ENCODE measurements around the gene RFX4. TPM values are rescaled to one million over a fixed set of nuclear protein-coding genes. Genes with fewer than 3 reads are reported as not detected.
A peak's percentile ranks its signal among the peaks of the same experiment; 100 is the strongest.

The RFX4 gene
- total RNA-seq, 1 donor from 2014 or later = 53.8 TPM

DNA sequence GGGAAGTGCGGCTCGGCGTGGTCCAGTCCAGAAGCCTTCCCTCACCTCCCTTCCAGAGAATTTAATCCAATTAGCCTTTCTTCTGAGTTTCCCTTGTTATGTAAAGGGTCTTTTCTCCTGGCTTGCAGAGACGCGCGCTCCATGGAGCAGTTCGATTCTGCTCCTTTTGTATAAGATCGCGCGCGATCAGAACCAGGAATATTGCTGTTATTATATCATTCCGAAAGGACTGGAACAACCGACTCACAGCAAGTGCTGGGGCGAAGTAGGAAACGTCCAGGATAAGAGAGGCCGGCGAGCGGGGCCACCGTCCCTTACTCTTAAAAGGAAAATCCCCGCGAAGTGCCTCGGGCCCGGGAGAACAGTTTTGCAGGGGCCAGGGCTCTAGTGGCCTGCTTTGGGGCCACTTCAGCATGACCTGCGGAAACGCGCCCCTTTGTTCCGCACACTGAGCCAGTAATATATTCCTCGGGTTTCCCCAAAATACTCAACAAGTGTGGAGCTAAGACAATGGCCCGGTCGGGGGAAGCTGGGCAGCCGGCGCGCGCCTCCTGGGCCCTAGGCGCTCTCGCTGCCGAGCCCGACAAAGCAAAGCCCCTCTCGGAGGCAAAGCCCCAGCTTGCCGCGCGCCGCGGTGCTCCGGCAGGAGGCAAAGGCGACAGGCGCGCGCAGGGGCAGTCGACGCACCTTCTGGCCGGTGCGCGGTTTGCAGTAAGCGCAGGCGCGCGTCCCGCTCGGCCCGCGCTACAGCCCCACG lies 2.9 kb downstream of the RFX4 start:
- peak overlapping the region; percentile 100 for H3K4me3 Mint-ChIP-seq
- peaks cover 78% of the 10 kb centered on the region for H3K27me3 Mint-ChIP-seq (ENCODE audit: low read depth)
- no peaks in the 10 kb centered on the region for H3K36me3 Mint-ChIP-seq (ENCODE audit: low read depth)
- DNase-seq (ENCODE audit: low read depth, low spot score) = peak; percentile 35
- TF ChIP-seq, protein P1, sequence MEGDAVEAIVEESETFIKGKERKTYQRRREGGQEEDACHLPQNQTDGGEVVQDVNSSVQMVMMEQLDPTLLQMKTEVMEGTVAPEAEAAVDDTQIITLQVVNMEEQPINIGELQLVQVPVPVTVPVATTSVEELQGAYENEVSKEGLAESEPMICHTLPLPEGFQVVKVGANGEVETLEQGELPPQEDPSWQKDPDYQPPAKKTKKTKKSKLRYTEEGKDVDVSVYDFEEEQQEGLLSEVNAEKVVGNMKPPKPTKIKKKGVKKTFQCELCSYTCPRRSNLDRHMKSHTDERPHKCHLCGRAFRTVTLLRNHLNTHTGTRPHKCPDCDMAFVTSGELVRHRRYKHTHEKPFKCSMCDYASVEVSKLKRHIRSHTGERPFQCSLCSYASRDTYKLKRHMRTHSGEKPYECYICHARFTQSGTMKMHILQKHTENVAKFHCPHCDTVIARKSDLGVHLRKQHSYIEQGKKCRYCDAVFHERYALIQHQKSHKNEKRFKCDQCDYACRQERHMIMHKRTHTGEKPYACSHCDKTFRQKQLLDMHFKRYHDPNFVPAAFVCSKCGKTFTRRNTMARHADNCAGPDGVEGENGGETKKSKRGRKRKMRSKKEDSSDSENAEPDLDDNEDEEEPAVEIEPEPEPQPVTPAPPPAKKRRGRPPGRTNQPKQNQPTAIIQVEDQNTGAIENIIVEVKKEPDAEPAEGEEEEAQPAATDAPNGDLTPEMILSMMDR (conservative IDR thresholded peaks at IDR 0.05) = peak; percentile 13
- H3K4me1 Mint-ChIP-seq = peaks cover 52% of the 10 kb centered on the region
- H3K27ac Mint-ChIP-seq (ENCODE audit: unreplicated experiment) = peak overlapping the region; percentile 60
- no peaks in the 10 kb centered on the region for H3K9me3 Mint-ChIP-seq

DNA sequence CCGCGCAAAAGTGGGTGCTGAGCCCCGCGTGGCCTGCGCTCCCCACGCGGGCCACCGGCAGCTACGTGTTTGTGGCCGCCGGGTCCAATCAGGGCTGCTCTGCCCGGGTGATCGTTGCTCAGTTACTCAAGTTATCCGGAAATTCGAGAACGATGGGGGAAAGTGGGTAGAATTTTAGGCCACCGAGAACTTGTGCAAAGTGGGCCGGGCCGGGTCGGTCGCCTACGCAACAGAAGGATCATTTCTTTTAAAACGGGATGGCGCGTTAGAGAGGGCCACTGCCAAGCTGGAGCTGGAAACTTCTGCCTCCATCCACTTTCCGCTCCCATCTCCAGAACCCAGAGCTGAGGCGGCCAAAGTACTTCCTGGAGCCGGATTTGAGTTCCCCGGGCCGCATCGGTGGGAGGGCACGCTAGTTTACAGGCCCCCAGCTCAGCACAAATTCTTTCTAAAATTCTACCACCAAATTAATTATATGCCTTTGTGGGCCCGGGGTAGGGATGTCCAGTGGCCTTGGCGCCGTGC lies 3.5 kb downstream of the RFX4 start:
- H3K27ac Mint-ChIP-seq (ENCODE audit: unreplicated experiment) = peak overlapping the region; percentile 65
- TF ChIP-seq, protein P1 (conservative IDR thresholded peaks at IDR 0.05) = no peak
- no peaks in the 10 kb centered on the region for H3K9me3 Mint-ChIP-seq
- H3K4me1 Mint-ChIP-seq = peaks cover 52% of the 10 kb centered on the region
- peak overlapping the region; percentile 100 for H3K4me3 Mint-ChIP-seq
- peak; percentile 7 for DNase-seq (ENCODE audit: low read depth, low spot score)
- H3K36me3 Mint-ChIP-seq (ENCODE audit: low read depth) = no peaks in the 10 kb centered on the region
- peaks cover 74% of the 10 kb centered on the region for H3K27me3 Mint-ChIP-seq (ENCODE audit: low read depth)

DNA sequence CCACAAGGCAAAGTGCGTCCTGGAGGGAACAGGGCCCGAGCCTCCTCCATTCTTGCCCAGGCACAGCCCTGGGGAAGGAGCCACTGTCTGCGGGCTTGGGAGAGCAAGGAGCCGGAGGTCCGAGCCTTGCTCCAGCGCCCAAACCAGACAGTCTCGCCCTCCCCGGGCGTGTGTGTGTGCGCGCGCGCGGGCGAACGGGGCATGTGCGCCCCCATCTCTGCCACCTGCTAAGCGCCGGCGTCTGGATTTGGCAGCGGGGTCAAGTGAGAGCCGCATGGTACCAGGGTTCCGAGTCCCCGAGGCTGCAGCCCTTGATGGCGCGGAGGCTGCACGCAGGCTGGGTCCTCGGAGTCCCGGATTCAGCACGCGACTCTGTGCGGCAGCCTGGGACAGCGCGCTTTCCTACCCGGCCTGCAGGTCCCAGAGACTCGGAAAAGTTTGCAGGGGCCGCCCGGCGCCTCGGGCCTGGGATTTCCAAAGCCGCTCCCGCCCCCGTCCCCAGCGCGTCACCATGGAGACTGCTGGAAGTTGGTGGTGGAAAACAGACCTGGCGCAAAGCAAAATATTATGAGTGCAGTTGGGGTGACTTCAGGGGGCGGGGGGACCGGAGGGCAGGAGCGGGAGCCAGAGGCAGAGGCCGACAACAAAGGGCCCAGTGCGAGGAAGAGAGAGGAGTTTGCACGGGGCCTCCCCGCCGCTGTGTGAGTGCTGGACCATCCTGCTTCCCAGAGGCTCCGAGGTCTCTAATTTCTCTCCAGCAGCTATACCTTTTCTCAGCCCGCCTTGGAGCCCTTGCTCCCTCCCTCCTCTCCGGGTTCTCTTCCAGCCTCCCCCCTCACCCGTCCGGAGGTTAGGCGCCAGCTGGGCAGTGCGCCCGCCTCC lies 4.2 kb downstream of the RFX4 start:
- H3K4me1 Mint-ChIP-seq = peaks cover 54% of the 10 kb centered on the region
- peak overlapping the region; percentile 100 for H3K4me3 Mint-ChIP-seq
- TF ChIP-seq, protein P1 (conservative IDR thresholded peaks at IDR 0.05) = no peak
- H3K27me3 Mint-ChIP-seq (ENCODE audit: low read depth) = peaks cover 71% of the 10 kb centered on the region
- no peaks in the 10 kb centered on the region for H3K36me3 Mint-ChIP-seq (ENCODE audit: low read depth)
- no peaks in the 10 kb centered on the region for H3K9me3 Mint-ChIP-seq
- H3K27ac Mint-ChIP-seq (ENCODE audit: unreplicated experiment) = peak overlapping the region; percentile 92
- peak; percentile 57 for DNase-seq (ENCODE audit: low read depth, low spot score)

DNA sequence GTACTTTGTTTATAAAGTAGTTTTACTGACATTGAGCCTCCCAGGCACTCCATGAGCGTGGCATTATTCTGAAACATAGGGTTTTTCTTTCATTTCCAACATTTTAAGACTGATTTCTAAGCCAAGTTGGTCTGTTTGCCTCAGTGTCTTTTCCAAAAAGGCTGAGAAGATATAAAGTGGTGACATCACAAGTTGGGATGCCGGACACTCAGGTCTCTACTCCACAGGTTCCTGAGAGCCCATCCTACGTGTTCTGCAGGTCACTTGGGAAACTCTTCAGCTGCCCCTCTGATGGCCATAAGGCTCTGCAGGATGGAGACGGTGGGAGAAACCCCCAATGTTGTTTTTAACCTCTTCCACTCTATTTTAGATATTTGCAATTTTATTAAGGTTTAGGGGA lies 6.0 kb downstream of the RFX4 start:
- Mint-ChIP-seq H3K4me3 (peak overlapping the region; percentile 100), H3K9me3 (no peaks in the 10 kb centered on the region), H3K36me3 (ENCODE audit: low read depth) (no peaks in the 10 kb centered on the region), H3K4me1 (peaks cover 61% of the 10 kb centered on the region), H3K27ac (ENCODE audit: unreplicated experiment) (no peak overlapping the region), H3K27me3 (ENCODE audit: low read depth) (peaks cover 58% of the 10 kb centered on the region)
- no peak for DNase-seq (ENCODE audit: low read depth, low spot score)
- TF ChIP-seq, protein P1 (conservative IDR thresholded peaks at IDR 0.05) = no peak

DNA sequence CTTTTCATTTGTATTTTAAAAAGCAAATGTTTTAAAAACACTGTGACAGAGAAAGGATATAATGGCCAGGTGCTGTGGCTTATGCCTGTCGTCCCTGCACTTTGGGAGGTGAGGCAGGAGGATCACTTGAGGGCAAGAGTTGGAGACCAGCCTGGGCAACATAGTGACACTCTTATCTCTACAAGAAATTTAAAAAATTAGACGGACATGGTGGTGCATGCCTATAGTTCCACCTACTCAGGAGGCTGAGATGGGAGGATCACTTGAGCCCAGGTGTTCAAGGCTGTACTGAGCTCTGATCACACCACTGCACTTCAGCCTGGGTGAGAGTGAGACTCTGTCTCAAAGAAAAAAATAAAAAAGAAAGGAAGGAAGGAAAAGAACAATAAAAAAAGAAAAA lies 7.8 kb downstream of the RFX4 start:
- TF ChIP-seq, protein P1 (conservative IDR thresholded peaks at IDR 0.05) = no peak
- Mint-ChIP-seq H3K9me3 (no peaks in the 10 kb centered on the region), H3K4me3 (no peak overlapping the region), H3K4me1 (peaks cover 57% of the 10 kb centered on the region), H3K36me3 (ENCODE audit: low read depth) (no peaks in the 10 kb centered on the region), H3K27ac (ENCODE audit: unreplicated experiment) (no peak overlapping the region), H3K27me3 (ENCODE audit: low read depth) (peaks cover 40% of the 10 kb centered on the region)
- no peak for DNase-seq (ENCODE audit: low read depth, low spot score)
